D721Med (cell line): Measurements from ENCODE around the gene SMIM36.

Source experiments
- DNase-seq: peaks from one replicate; pipeline ENCODE4 v3.0.0; 2011; ENCODE audit warnings: low spot score; ENCODE audit not compliant: insufficient read length
- FAIRE-seq: peaks from 2 replicates; lab custom pipeline; 2011; peaks lifted over from hg19 to GRCh38; lab: Jason Lieb, UNC
- CTCF ChIP-seq: IDR thresholded peaks from 2 replicates; pipeline ENCODE4 v1.5.1; 2012; ENCODE audit warnings: mild to moderate bottlenecking, control low read depth; ENCODE audit not compliant: insufficient read depth; ENCODE audit errors: missing control alignments

SMIM36 gene

GRCh38 chr17:55454906-55455474, 56.3 kb downstream of the SMIM36 start:
- FAIRE-seq, result no peak

DNA sequence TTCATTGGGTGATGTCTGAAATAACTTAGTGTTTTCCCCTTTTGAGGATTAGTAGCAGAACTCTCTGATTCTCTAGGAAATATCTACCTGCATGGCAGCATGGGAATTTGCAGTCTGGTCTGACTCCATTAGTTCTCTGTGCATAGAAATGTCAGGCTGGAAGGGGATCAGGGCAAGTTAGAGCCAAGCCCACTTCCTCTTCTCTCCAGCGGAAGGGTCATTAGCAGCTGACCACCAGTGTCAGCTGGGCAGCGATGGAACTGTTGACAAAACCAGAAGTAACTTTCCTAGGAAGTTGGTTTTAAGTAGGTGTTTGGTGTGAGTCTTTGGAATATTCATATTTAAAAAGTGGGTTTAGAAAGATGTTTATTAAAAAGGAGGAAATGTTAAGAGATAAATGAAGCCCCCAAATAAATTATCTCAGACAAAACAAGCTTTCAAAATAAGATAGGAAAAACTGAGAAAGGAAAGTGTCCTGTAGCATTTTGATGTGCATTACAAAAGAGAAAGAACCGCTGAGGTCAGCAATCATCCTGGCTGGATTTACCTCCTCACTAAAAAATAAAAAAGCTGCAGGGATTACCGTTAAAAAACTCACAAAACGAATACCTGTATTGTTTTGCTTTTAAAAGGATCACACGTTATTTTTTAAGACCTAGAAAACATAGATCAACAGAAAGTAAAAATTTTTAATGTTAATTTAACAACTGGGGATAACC, 57.3 kb downstream of the SMIM36 start:
- TF ChIP-seq CTCF, result no peak
- no peak for FAIRE-seq
- no peak for DNase-seq

More at GRCh38 chr17:55454906-55455474, 56.3 kb downstream of the SMIM36 start:
- no peak for DNase-seq
- no peak for TF ChIP-seq CTCF

DNA sequence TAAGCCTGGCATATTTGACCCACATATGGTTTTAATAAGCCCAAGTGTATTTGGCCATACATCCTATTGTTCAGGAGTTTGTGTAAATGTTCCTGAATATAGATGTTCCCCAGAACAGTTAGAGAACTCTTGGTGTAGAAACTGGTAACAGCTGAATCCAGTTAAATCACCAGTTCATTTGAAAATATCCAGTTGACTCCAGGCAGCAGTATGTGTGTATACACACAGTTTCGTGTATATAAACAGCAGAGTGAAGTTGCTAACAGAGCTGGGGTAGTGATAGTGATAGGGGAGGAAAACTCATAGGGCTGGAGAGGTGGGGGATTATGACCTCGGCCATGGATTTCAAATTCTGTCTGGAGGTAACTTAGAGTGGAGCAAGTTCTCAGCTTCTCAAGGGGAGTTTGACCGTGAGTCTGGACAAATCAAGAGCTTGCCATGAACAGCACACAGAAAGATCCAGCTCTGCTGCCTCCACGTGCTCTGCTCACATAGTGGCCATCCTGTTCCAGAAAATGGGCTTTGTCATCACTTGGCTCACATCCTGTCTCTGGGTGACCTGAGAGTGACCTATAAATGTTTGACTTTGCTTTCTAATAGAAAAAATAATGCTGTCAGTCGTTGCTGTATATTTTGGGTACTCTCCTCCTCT, 59.0 kb downstream of the SMIM36 start:
- DNase-seq, result no peak

DNA sequence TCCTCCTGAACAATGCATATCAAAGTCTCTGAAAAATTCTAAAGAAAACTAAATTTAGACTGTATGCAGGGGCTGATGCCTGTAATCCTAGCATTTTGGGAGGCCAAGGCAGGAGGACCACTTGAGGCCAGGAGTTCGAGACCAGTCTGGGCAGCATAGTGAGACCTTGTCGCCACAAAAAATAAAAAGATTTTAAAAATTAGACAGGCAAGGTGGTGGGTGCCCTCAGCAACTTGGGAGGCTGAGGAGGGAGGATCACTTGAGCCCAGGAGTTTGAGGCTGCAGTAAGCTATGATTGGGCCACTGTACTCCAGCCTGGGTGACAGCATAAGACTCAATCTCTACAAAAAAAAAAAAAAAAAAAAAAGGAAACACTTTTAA, 59.5 kb downstream of the SMIM36 start:
- no peak for TF ChIP-seq CTCF
- DNase-seq (no peak), FAIRE-seq (no peak)

More for the DNA sequence above, 59.0 kb downstream of the SMIM36 start:
- no peak for TF ChIP-seq CTCF
- no peak for FAIRE-seq

GRCh38 chr17:55451203-55451641, 60.0 kb downstream of the SMIM36 start:
- DNase-seq (no peak), FAIRE-seq (no peak)
- no peak for TF ChIP-seq CTCF

DNA sequence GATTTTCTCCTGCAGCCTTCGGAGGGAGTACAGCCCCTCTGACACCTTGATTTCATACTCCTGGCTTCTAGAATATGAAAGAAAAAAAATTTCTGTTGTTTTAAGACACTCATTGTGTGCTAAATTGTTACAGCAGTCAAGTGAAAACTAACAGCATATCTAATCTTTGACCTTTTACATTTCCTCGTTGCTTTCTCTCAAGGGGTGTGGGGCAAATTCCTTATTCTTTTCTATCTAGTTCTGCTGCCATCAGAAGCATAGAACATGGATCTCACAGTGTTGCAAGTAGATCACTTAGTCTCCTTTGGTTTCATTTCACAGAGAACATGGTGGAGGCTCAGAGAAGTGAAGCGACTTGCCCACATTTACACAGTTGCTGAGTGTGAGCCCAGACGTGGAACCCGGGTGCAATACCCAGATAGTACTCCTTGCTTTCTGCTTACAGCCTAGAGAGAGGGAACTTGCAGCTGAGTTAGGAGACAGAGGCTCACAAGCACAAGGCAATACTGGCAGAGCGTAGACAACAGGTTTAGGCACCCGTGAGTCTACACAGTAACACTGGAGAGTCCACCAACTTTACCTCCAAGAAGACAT, 60.9 kb downstream of the SMIM36 start:
- DNase-seq, result no peak
- FAIRE-seq, result no peak
- TF ChIP-seq CTCF, result no peak
